ENCODE results near the gene FSD1.

FSD1 gene

DNA sequence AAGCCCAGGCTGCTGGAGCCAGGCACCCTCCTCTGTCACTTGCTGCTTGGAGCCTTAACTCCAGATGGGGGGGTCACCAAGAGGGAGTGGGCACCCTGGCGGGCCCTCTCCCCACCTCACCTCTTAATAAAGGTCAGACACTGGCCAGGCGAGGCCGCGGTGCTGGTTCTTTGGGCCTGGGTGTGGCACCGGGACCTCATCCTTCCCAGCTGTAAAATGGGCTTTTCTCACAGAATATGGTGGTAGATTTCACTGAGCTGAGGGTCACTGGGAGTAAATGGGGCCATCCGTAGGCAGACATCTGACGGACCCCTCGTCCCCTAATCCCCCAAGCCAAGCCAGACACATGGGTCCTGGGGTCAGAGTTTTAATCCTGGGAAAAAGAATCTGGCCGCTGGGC, 19.3 kb downstream of the FSD1 start:
- H3K4me1 ChIP-seq (ENCODE audit: control insufficient read depth in 1 of 2, insufficient read depth in 2 of 2, low read length in 2 of 2), result peaks cover 12 to 15% of the 10 kb centered on the region in 2 experiments

DNA sequence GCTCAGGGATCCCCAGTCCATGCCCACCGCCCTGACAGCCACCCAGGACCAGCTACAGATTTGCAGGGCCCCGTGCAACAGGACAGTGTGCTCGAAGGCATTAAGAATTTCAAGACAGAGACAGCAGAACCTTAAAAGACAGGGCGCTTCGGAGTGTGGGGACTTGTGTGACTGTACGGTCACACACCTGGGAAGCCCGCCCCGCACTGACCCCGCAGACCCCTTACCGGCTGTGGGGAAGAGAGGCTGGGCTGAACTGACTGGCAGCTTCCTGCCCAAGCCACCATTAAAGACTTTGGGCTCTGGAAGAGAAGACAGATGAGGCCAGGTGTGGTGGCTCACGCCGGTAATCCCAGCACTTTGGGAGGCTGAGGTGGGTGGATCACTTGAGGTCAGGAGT, 19.8 kb downstream of the FSD1 start:
- H3K79me2 ChIP-seq (ENCODE audit: control insufficient read depth, insufficient read depth, low read length, poor library complexity), result no peaks in the 10 kb centered on the region
- no peak overlapping the region for H3K4me2 ChIP-seq (ENCODE audit: low read length)
- H2AFZ ChIP-seq (ENCODE audit: insufficient read depth, low read length, poor library complexity), result no peak overlapping the region
- no peak overlapping the region for H3K4ac ChIP-seq (ENCODE audit: low read depth, low read length)
- peaks cover 13 to 15% of the 10 kb centered on the region in 2 experiments for H3K4me1 ChIP-seq (ENCODE audit: control insufficient read depth in 1 of 2, insufficient read depth in 2 of 2, low read length in 2 of 2)
- H3K79me1 ChIP-seq (ENCODE audit: low read length), result no peaks in the 10 kb centered on the region
- H3K9ac ChIP-seq (ENCODE audit: low read length), result no peak overlapping the region
- no peaks in the 10 kb centered on the region for H3K27me3 ChIP-seq (ENCODE audit: insufficient read depth, low read length)
- no peak overlapping the region for H2BK12ac ChIP-seq (ENCODE audit: low read length)
- no peak for DNase-seq
- peaks cover 19% of the 10 kb centered on the region for H3K9me3 ChIP-seq (ENCODE audit: insufficient read depth, low read depth, low read length)
- no CpG with 5 or more reads among the region's 12 CpGs for WGBS (ENCODE audit: extremely low coverage, insufficient coverage, insufficient read length)
- no peak overlapping the region for H3K18ac ChIP-seq (ENCODE audit: low read length)
- no peak overlapping the region for H4K12ac ChIP-seq (ENCODE audit: low read depth, low read length)
- peaks cover 2 to 9% of the 10 kb centered on the region in 2 experiments for H3K36me3 ChIP-seq (ENCODE audit: control insufficient read depth in 1 of 2, insufficient read depth in 2 of 2, low read length in 2 of 2)
- H2BK5ac ChIP-seq (ENCODE audit: low read depth, low read length, poor library complexity), result no peak overlapping the region
- no peak overlapping the region for H3K27ac ChIP-seq (ENCODE audit: low read depth, low read length)
- no peak overlapping the region for H3K14ac ChIP-seq (ENCODE audit: low read length)
- no peak overlapping the region for H4K91ac ChIP-seq (ENCODE audit: low read depth, low read length)
- H2AK5ac ChIP-seq (ENCODE audit: low read length), result no peak overlapping the region
- no peak overlapping the region for H3K4me3 ChIP-seq (ENCODE audit: low read depth, low read length)
- H3K23ac ChIP-seq (ENCODE audit: low read length), result no peak overlapping the region
- no peak overlapping the region for H4K8ac ChIP-seq (ENCODE audit: low read depth, low read length)
- no peak overlapping the region for H2BK120ac ChIP-seq (ENCODE audit: insufficient read depth, low read length, poor library complexity)

More for the DNA sequence above, 19.3 kb downstream of the FSD1 start:
- H2AFZ ChIP-seq (ENCODE audit: insufficient read depth, low read length, poor library complexity), result no peak overlapping the region
- H4K8ac ChIP-seq (ENCODE audit: low read depth, low read length), result no peak overlapping the region
- no peaks in the 10 kb centered on the region for H3K27me3 ChIP-seq (ENCODE audit: insufficient read depth, low read length)
- no peak overlapping the region for H3K14ac ChIP-seq (ENCODE audit: low read length)
- peaks cover 19% of the 10 kb centered on the region for H3K9me3 ChIP-seq (ENCODE audit: insufficient read depth, low read depth, low read length)
- H3K4me3 ChIP-seq (ENCODE audit: low read depth, low read length), result no peak overlapping the region
- peaks cover 2 to 9% of the 10 kb centered on the region in 2 experiments for H3K36me3 ChIP-seq (ENCODE audit: control insufficient read depth in 1 of 2, insufficient read depth in 2 of 2, low read length in 2 of 2)
- no peak overlapping the region for H2BK5ac ChIP-seq (ENCODE audit: low read depth, low read length, poor library complexity)
- H2BK12ac ChIP-seq (ENCODE audit: low read length), result no peak overlapping the region
- no peak overlapping the region for H3K9ac ChIP-seq (ENCODE audit: low read length)
- no peak overlapping the region for H3K4me2 ChIP-seq (ENCODE audit: low read length)
- no peak for DNase-seq
- H3K18ac ChIP-seq (ENCODE audit: low read length), result no peak overlapping the region
- H4K91ac ChIP-seq (ENCODE audit: low read depth, low read length), result no peak overlapping the region
- H4K12ac ChIP-seq (ENCODE audit: low read depth, low read length), result no peak overlapping the region
- no peak overlapping the region for H2BK120ac ChIP-seq (ENCODE audit: insufficient read depth, low read length, poor library complexity)
- no peak overlapping the region for H3K27ac ChIP-seq (ENCODE audit: low read depth, low read length)
- WGBS (ENCODE audit: extremely low coverage, insufficient coverage, insufficient read length), result no CpG with 5 or more reads among the region's 9 CpGs
- no peak overlapping the region for H2AK5ac ChIP-seq (ENCODE audit: low read length)
- H3K79me2 ChIP-seq (ENCODE audit: control insufficient read depth, insufficient read depth, low read length, poor library complexity), result no peaks in the 10 kb centered on the region
- H3K79me1 ChIP-seq (ENCODE audit: low read length), result no peaks in the 10 kb centered on the region
- no peak overlapping the region for H3K23ac ChIP-seq (ENCODE audit: low read length)
- no peak overlapping the region for H3K4ac ChIP-seq (ENCODE audit: low read depth, low read length)

DNA sequence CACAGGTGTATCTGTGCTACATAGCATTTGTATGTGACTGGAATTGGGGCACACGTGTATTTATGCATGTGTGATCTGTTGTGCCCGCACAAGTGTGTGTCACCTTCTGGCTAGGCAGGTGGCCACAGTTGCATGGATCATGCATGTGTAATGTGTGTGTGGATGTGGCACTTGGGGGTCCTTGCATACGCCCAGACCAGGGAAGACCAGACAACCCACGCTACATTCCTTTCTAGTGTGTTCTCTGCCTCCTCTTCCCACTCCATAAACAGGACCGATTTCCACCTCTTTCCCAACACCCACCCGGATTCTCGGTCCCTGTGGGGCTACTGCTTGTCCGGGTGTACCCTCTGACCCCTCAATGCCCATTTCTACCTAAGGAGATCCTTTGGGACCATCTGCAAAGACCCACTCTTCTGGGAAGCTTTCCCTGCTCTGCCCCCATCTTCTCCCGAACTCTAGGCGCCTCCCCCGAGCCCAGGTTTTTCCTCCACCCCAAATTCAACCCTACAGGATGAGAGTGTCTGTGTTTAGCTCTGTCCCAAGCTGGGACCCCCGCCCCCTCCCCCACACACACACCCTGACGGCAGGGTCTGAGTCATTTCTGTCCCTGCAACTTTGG, 21.9 kb downstream of the FSD1 start:
- Histone ChIP-seq H2AK5ac (ENCODE audit: low read length) (no peak overlapping the region), H4K91ac (ENCODE audit: low read depth, low read length) (no peak overlapping the region), H2AFZ (ENCODE audit: insufficient read depth, low read length, poor library complexity) (no peak overlapping the region), H3K23ac (ENCODE audit: low read length) (no peak overlapping the region), H3K27ac (ENCODE audit: low read depth, low read length) (no peak overlapping the region), H3K9ac (ENCODE audit: low read length) (no peak overlapping the region), H3K79me1 (ENCODE audit: low read length) (no peaks in the 10 kb centered on the region), H2BK12ac (ENCODE audit: low read length) (no peak overlapping the region), H3K14ac (ENCODE audit: low read length) (no peak overlapping the region), H2BK5ac (ENCODE audit: low read depth, low read length, poor library complexity) (no peak overlapping the region), H4K8ac (ENCODE audit: low read depth, low read length) (no peak overlapping the region), H3K27me3 (ENCODE audit: insufficient read depth, low read length) (no peaks in the 10 kb centered on the region), H3K4me3 (ENCODE audit: low read depth, low read length) (no peak overlapping the region), H3K4me2 (ENCODE audit: low read length) (peak overlapping the region; percentile 49), H3K4me1 (ENCODE audit: control insufficient read depth in 1 of 2, insufficient read depth in 2 of 2, low read length in 2 of 2) (peaks cover 13 to 15% of the 10 kb centered on the region in 2 experiments), H3K36me3 (ENCODE audit: control insufficient read depth in 1 of 2, insufficient read depth in 2 of 2, low read length in 2 of 2) (peaks cover 2 to 9% of the 10 kb centered on the region in 2 experiments), H4K12ac (ENCODE audit: low read depth, low read length) (no peak overlapping the region), H3K4ac (ENCODE audit: low read depth, low read length) (no peak overlapping the region), H3K9me3 (ENCODE audit: insufficient read depth, low read depth, low read length) (peaks cover 14% of the 10 kb centered on the region), H3K18ac (ENCODE audit: low read length) (no peak overlapping the region), H2BK120ac (ENCODE audit: insufficient read depth, low read length, poor library complexity) (no peak overlapping the region), H3K79me2 (ENCODE audit: control insufficient read depth, insufficient read depth, low read length, poor library complexity) (no peaks in the 10 kb centered on the region)
- no peak for DNase-seq
- no CpG with 5 or more reads among the region's 13 CpGs for WGBS (ENCODE audit: extremely low coverage, insufficient coverage, insufficient read length)

DNA sequence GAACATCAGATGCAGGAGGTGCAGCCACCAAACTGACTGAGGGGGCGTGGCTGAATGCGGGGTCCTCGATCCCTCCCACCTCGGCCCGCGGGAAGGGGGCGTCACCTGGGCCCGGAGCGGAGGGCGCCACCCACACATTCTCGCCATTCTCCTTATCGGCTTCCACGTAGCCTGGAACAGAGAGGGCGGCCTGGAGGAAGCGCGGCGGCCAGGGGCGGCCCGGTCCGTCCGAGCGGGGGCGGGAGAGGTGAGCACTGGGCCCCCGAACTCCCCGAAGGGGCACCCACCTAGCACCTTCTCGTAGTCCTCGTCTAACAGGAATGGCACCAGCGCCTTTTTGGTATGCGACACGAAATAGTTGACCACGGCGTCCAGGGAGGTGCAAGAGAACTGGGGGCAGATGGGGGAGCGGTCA, 22.4 kb downstream of the FSD1 start:
- peaks cover 2 to 9% of the 10 kb centered on the region in 2 experiments for H3K36me3 ChIP-seq (ENCODE audit: control insufficient read depth in 1 of 2, insufficient read depth in 2 of 2, low read length in 2 of 2)
- H2AFZ ChIP-seq (ENCODE audit: insufficient read depth, low read length, poor library complexity), result no peak overlapping the region
- no peak for DNase-seq
- H2BK12ac ChIP-seq (ENCODE audit: low read length), result no peak overlapping the region
- H3K9me3 ChIP-seq (ENCODE audit: insufficient read depth, low read depth, low read length), result peaks cover 14% of the 10 kb centered on the region
- H2BK5ac ChIP-seq (ENCODE audit: low read depth, low read length, poor library complexity), result no peak overlapping the region
- H4K91ac ChIP-seq (ENCODE audit: low read depth, low read length), result no peak overlapping the region
- no CpG with 5 or more reads among the region's 33 CpGs for WGBS (ENCODE audit: extremely low coverage, insufficient coverage, insufficient read length)
- no peak overlapping the region for H3K4ac ChIP-seq (ENCODE audit: low read depth, low read length)
- no peak overlapping the region for H3K18ac ChIP-seq (ENCODE audit: low read length)
- H3K4me2 ChIP-seq (ENCODE audit: low read length), result peak overlapping the region; percentile 49
- H3K27ac ChIP-seq (ENCODE audit: low read depth, low read length), result no peak overlapping the region
- H4K12ac ChIP-seq (ENCODE audit: low read depth, low read length), result no peak overlapping the region
- H3K9ac ChIP-seq (ENCODE audit: low read length), result no peak overlapping the region
- H3K23ac ChIP-seq (ENCODE audit: low read length), result no peak overlapping the region
- no peak overlapping the region for H3K14ac ChIP-seq (ENCODE audit: low read length)
- H3K4me1 ChIP-seq (ENCODE audit: control insufficient read depth in 1 of 2, insufficient read depth in 2 of 2, low read length in 2 of 2), result peaks cover 13 to 15% of the 10 kb centered on the region in 2 experiments
- H2BK120ac ChIP-seq (ENCODE audit: insufficient read depth, low read length, poor library complexity), result no peak overlapping the region
- H3K4me3 ChIP-seq (ENCODE audit: low read depth, low read length), result peak overlapping the region; percentile 31
- H4K8ac ChIP-seq (ENCODE audit: low read depth, low read length), result no peak overlapping the region
- no peak overlapping the region for H2AK5ac ChIP-seq (ENCODE audit: low read length)
- H3K79me2 ChIP-seq (ENCODE audit: control insufficient read depth, insufficient read depth, low read length, poor library complexity), result no peaks in the 10 kb centered on the region
- no peaks in the 10 kb centered on the region for H3K79me1 ChIP-seq (ENCODE audit: low read length)
- H3K27me3 ChIP-seq (ENCODE audit: insufficient read depth, low read length), result no peaks in the 10 kb centered on the region

Measured in trophoblast cell (in vitro differentiated cells and primary cell).